BJ (cell line): ENCODE results near the gene GATA5. TPM values are rescaled to one million over a fixed set of nuclear protein-coding genes. Genes with fewer than 3 reads are reported as not detected.

Source experiments
- CTCF ChIA-PET: fragments of 350-600 bp; formaldehyde crosslinking; extraction: SDS; loops from one replicate; lab custom pipeline; 2021; ENCODE audit warnings: antibody characterized with exemption, inconsistent platforms; lab: Yijun Ruan, JAX
- POLR2A ChIA-PET: fragments of 300-600 bp; sonication (Branson Sonifier 250); formaldehyde crosslinking; extraction: SDS; loops from one replicate; lab custom pipeline; 2021; ENCODE audit warnings: antibody characterized with exemption; lab: Charles Lee
- DNase-seq: peaks from one replicate; pipeline ENCODE4 v3.0.0-alpha.2; 2011; ENCODE audit warnings: low read depth
- H3K27me3 ChIP-seq: 2 replicates; pipeline ENCODE4 v1.6.0; 2011; ENCODE audit warnings: low read length; ENCODE audit not compliant: control insufficient read depth, insufficient read depth
- H3K36me3 ChIP-seq: 2 replicates; pipeline ENCODE4 v1.5.1; 2011; ENCODE audit warnings: low read length; ENCODE audit not compliant: control insufficient read depth, insufficient read depth
- H3K4me3 ChIP-seq: 2 replicates; pipeline ENCODE4 v1.5.1; 2011; ENCODE audit warnings: low read depth, mild to moderate bottlenecking, control low read depth, low read length
- polyA plus RNA-seq: library from polyadenylated mRNA; depleted of rRNA; stranded (reverse); fragments of >200 nt; gene quantifications from 2 replicates; pipeline ENCODE4 v1.2.3, GENCODE V29; 2011
- TF ChIP-seq, protein P1 (sequence below): IDR thresholded peaks from 2 replicates; pipeline ENCODE4 v1.5.1; 2011; ENCODE audit warnings: low read depth, mild to moderate bottlenecking, control low read depth, inconsistent platforms, low read length, moderate library complexity; ENCODE audit not compliant: insufficient read depth

GATA5 gene
- polyA plus RNA-seq, 1 experiment = not detected

- no peaks in the 10 kb centered on the region for H3K36me3 ChIP-seq
- no peak overlapping the region for H3K4me3 ChIP-seq
- no peak for DNase-seq
- peaks cover 4% of the 10 kb centered on the region for H3K27me3 ChIP-seq
- TF ChIP-seq, protein P1, sequence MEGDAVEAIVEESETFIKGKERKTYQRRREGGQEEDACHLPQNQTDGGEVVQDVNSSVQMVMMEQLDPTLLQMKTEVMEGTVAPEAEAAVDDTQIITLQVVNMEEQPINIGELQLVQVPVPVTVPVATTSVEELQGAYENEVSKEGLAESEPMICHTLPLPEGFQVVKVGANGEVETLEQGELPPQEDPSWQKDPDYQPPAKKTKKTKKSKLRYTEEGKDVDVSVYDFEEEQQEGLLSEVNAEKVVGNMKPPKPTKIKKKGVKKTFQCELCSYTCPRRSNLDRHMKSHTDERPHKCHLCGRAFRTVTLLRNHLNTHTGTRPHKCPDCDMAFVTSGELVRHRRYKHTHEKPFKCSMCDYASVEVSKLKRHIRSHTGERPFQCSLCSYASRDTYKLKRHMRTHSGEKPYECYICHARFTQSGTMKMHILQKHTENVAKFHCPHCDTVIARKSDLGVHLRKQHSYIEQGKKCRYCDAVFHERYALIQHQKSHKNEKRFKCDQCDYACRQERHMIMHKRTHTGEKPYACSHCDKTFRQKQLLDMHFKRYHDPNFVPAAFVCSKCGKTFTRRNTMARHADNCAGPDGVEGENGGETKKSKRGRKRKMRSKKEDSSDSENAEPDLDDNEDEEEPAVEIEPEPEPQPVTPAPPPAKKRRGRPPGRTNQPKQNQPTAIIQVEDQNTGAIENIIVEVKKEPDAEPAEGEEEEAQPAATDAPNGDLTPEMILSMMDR = no peak
- POLR2A ChIA-PET = no interaction called here
- CTCF ChIA-PET = no interaction called here
These were observed 23.8 kb downstream of the GATA5 start for GRCh38 chr20:62451970-62452369.

DNA sequence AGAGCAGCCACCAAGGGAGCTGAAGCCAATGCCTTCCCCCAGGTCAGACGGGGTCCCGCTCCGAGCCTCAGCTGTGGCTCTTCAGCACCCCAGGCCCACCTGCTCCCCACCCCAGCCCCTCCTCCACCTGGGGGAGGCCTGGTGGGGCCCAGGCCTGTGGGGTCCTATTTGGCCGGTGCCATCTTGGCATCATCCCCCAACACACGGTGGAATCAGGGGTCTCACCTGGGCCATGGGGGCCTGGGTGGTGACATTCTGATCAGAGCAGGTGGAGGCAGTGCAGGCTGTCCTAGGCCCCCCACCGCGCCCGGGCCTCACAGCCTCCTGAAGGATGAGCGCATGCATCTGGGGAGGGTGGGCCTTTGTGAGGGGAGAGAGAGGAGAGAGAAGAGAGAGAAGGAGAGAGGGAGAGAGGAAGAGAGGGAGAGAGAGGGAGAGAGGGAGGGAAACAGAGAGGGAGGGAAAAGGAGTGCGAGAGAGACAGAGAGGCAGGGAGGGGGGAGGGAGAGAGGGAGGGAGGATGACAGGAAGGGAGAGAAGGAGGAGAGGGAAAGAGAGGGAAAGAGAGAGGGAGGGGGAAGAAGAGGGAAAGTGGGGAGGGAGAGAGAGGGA lies 24.5 kb downstream of the GATA5 start:
- POLR2A ChIA-PET = no interaction called here
- Histone ChIP-seq H3K4me3 (no peak overlapping the region), H3K27me3 (peaks cover 4% of the 10 kb centered on the region)

DNA sequence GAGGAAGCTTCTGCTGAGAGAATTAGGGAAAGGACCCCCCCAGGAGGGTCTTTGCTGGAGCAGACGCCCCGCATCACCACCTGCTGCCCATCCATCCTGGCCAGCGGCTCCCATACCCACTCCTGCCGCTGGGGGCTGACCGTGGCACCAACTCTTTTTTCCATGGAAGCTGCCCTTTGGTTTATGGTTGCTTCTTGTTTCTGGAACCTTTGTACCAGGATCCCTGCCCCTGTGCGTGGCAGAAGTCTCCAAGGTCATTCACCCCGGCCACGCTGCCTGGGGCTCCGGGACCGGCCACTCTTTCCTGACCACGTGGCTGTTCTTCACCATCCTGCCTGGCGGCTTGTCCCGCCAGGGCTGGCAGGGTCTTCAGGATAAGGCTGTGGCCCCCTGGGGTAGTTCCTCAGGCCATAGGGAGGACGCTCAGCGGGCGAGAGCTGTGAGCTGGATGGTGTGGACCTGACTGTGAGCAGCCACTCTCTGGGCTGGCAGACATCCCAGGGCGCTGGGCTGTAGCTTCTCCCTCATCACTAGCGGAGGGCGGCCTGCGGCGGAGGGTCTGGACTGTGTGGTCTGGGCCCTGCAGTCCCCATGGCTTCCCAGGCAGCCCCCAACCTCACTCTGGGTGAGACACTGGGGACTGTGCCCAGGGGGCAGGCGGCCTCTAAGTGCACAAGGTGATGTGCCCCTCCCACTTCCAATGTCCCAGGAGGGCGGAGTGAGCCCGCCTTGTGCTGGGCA lies 25.7 kb downstream of the GATA5 start:
- no peak for DNase-seq
- H3K4me3 ChIP-seq = no peak overlapping the region
- H3K36me3 ChIP-seq = no peaks in the 10 kb centered on the region
- POLR2A ChIA-PET = no interaction called here
- TF ChIP-seq, protein P1 = no peak
- peaks cover 4% of the 10 kb centered on the region for H3K27me3 ChIP-seq
- CTCF ChIA-PET = no interaction called here

More for the DNA sequence above, 24.5 kb downstream of the GATA5 start:
- no peaks in the 10 kb centered on the region for H3K36me3 ChIP-seq
- no peak for DNase-seq
- CTCF ChIA-PET = interaction anchor here (0.6 kb wide), 1 partner anchor 160 kb away, joined by 3 read pairs; no protein-coding TSS in a partner anchor
- TF ChIP-seq, protein P1 = no peak

DNA sequence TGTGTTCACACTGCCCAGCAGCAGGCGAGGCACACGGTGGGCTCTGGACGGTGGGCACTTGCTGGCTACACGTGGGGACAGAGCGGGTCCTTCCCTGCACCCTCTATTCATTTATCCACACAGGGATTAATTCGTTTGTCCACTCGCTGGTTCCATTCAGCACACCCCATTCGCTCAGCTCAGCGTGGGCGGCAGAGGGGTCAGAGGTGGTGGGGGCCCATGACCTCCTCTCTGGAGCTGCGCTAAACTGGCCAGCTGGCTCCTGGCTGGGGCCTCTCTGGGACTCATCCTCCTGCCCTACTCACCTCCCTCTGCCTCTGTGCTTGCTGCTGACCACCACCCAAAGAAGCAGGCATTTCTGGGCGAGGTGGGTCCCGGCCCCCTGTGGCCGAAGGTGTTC lies 27.0 kb downstream of the GATA5 start:
- CTCF ChIA-PET = no interaction called here
- TF ChIP-seq, protein P1 = no peak
- POLR2A ChIA-PET = no interaction called here
- H3K4me3 ChIP-seq = no peak overlapping the region
- H3K27me3 ChIP-seq = no peaks in the 10 kb centered on the region; the same call in 1 of the 2 replicates
- no peak for DNase-seq
- no peaks in the 10 kb centered on the region for H3K36me3 ChIP-seq

DNA sequence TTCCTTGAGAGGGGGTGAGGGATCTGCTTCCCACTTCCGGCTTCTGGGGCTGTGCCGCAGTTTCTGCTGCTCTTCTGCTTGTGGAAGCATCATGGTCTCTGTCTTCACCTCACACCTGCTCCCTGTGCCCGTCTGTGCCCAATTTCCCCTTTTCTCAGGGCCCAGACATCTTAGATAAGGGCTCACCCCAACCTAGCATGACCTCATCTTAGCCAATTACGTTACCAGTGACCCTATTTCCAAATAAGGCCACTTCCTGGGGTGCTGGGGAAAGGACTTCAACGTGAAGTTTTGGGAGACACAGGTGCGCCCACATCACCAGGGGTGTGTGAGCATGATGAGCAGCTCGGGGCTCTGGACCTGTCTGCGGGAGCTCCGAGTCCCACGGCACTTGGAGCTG lies 27.8 kb downstream of the GATA5 start:
- CTCF ChIA-PET = no interaction called here
- POLR2A ChIA-PET = no interaction called here
- no peak for DNase-seq
- Histone ChIP-seq H3K36me3 (no peaks in the 10 kb centered on the region), H3K4me3 (no peak overlapping the region), H3K27me3 (no peaks in the 10 kb centered on the region; the same call in 1 of the 2 replicates)
- TF ChIP-seq, protein P1 = no peak
